ENCODE data around the gene TMOD1. TPM values are rescaled to one million over a fixed set of nuclear protein-coding genes. Genes with fewer than 3 reads are reported as not detected.

The TMOD1 gene
- total and polyA plus RNA-seq, 9 of the 15 experiments (the other 6 are each of a cell fraction or from before 2014, with no cell fraction given) = 7.1 to 41.2 (median 14.2) TPM

DNA sequence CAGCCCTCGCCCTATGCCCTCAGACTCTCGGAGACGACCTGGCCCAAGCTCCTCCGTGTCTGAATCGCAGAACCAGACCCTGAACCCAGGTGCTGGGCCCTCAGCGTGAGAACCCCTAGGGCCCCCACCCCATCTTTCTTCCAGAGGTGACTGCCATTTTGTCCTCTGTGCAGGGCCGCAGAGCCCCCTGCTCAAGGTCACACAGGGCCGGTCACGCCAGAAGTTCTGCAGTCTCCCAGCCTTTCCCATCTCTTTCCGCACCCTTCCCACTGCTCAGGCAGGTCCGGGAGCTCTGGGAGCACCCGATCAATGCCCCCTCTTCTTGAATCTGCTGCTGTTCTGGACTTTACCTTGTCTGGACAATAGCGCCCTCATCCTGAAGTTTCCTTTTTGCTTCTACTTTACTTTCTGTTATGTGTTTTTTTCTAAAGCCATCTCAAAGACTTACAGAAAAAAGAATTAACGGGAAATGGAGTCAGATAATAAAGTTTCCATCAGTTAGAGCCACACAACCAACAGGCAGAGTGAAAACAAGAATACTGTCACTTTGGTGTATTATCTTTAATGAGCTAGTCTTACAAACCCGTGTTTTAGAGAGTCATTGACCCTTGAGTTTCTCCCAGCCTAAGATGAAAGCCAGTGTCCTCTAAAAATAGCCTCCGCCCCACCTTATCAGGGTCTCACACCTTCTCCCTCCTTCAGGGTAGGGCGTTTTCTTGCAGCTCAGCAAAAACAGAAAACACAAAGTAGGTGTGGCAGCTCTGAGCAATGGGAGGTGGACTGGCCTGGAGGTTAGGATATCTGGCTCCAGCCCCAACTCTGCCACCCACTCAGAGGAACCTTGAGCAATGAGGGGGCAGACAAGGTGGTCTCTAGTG, 1.8 kb downstream of the TMOD1 start (continued):
- TF ChIP-seq, protein P1, sequence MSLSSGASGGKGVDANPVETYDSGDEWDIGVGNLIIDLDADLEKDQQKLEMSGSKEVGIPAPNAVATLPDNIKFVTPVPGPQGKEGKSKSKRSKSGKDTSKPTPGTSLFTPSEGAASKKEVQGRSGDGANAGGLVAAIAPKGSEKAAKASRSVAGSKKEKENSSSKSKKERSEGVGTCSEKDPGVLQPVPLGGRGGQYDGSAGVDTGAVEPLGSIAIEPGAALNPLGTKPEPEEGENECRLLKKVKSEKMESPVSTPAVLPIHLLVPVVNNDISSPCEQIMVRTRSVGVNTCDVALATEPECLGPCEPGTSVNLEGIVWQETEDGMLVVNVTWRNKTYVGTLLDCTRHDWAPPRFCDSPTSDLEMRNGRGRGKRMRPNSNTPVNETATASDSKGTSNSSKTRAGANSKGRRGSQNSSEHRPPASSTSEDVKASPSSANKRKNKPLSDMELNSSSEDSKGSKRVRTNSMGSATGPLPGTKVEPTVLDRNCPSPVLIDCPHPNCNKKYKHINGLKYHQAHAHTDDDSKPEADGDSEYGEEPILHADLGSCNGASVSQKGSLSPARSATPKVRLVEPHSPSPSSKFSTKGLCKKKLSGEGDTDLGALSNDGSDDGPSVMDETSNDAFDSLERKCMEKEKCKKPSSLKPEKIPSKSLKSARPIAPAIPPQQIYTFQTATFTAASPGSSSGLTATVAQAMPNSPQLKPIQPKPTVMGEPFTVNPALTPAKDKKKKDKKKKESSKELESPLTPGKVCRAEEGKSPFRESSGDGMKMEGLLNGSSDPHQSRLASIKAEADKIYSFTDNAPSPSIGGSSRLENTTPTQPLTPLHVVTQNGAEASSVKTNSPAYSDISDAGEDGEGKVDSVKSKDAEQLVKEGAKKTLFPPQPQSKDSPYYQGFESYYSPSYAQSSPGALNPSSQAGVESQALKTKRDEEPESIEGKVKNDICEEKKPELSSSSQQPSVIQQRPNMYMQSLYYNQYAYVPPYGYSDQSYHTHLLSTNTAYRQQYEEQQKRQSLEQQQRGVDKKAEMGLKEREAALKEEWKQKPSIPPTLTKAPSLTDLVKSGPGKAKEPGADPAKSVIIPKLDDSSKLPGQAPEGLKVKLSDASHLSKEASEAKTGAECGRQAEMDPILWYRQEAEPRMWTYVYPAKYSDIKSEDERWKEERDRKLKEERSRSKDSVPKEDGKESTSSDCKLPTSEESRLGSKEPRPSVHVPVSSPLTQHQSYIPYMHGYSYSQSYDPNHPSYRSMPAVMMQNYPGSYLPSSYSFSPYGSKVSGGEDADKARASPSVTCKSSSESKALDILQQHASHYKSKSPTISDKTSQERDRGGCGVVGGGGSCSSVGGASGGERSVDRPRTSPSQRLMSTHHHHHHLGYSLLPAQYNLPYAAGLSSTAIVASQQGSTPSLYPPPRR (CRISPR knock-in tag; IDR thresholded peaks at IDR 0.05; ENCODE audit: borderline replicate concordance) = no peak
- TF ChIP-seq SMAD4 (CRISPR knock-in tag; conservative IDR thresholded peaks at IDR 0.05) (peak; percentile 91), NR1H2 (CRISPR knock-in tag; IDR thresholded peaks at IDR 0.05) (no peak), PCBP2 (IDR thresholded peaks at IDR 0.05; ENCODE audit: low read depth, low read length, poor library complexity, severe bottlenecking) (no peak), U2AF2 (optimal IDR thresholded peaks at IDR 0.05; ENCODE audit: low read depth, low read length) (no peak), RB1 (IDR thresholded peaks at IDR 0.05; ENCODE audit: low read depth) (peak; percentile 61; the same call in 1 of the 2 replicates), HDAC3 (IDR thresholded peaks at IDR 0.05; ENCODE audit: borderline replicate concordance, partially characterized antibody) (peak; percentile 94), THRA (IDR thresholded peaks at IDR 0.05) (no peak), CBFA2T3 (IDR thresholded peaks at IDR 0.05) (peak; percentile 96), KDM5B (IDR thresholded peaks at IDR 0.05; ENCODE audit: insufficient replicate concordance, low read depth, low read length) (peak; percentile 26), NFE2L1 (tag; IDR thresholded peaks at IDR 0.05; ENCODE audit: borderline replicate concordance, low read depth) (no peak), BCL6 (CRISPR knock-in tag; IDR thresholded peaks at IDR 0.05) (no peak), RAD21 (CRISPR knock-in tag; conservative IDR thresholded peaks at IDR 0.05 in 1 of 2, IDR thresholded peaks at IDR 0.05 in 1 of 2) (peak; percentile 18 to 25; a peak in 2 of 4 replicates), RBM25 (IDR thresholded peaks at IDR 0.05; ENCODE audit: low read depth, low read length, severe bottlenecking) (no peak), BRF1 (IDR thresholded peaks at IDR 0.05; ENCODE audit: borderline replicate concordance, extremely low read depth, insufficient read length) (no peak), ZFP30 (CRISPR knock-in tag; IDR thresholded peaks at IDR 0.05; ENCODE audit: borderline replicate concordance) (no peak), HIVEP1 (CRISPR knock-in tag; IDR thresholded peaks at IDR 0.05) (no peak), PHF8 (IDR thresholded peaks at IDR 0.05; ENCODE audit: borderline replicate concordance, low read length) (peak; percentile 21; the same call in 1 of the 2 replicates)
- TF ChIP-seq, protein P2, sequence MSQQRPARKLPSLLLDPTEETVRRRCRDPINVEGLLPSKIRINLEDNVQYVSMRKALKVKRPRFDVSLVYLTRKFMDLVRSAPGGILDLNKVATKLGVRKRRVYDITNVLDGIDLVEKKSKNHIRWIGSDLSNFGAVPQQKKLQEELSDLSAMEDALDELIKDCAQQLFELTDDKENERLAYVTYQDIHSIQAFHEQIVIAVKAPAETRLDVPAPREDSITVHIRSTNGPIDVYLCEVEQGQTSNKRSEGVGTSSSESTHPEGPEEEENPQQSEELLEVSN (IDR thresholded peaks at IDR 0.05; ENCODE audit: borderline replicate concordance in 1 of 2, extremely low read depth in 1 of 2, insufficient read depth in 1 of 2, insufficient read length in 1 of 2, low read depth in 1 of 2, low read length in 1 of 2, poor library complexity in 1 of 2, severe bottlenecking in 1 of 2) = no peak

Data from K562 (cell line).